Stimulated activated CD8-positive, alpha-beta memory T cell treated with anti-CD3 and anti-CD28 coated beads, Interleukin-4, amount 100 ng/mL, for 1 hour (primary cell): ENCODE measurements around the gene PREP.
"Not testable (repeated sequence)": the region's sequence is repeated elsewhere in the genome, so short reads cannot be mapped to it uniquely, and the experiment has no call there.

Experiments
- DNase-seq, 2 donors: peaks; one replicate each; pipeline ENCODE4 v3.0.0-alpha.2; 2020; ENCODE audit warnings: low read depth in 2 of 2, low spot score in 1 of 2

The PREP gene

GRCh38 chr6:105345506-105345905 is 57.4 kb downstream of the PREP start:
- no peak for DNase-seq

GRCh38 chr6:105344881-105345370 is 58.0 kb downstream of the PREP start:
- DNase-seq = no peak

GRCh38 chr6:105338350-105338983 is 64.4 kb downstream of the PREP start:
- not testable (repeated sequence) for DNase-seq

- no peak for DNase-seq
Measured at GRCh38 chr6:105336986-105337385, 65.9 kb downstream of the PREP start.

- DNase-seq = no peak
Measured at GRCh38 chr6:105332576-105332975, 70.3 kb downstream of the PREP start.

GRCh38 chr6:105331927-105332326 is 71.0 kb downstream of the PREP start:
- DNase-seq = no peak

GRCh38 chr6:105330913-105331312 is 72.0 kb downstream of the PREP start:
- DNase-seq = no peak

GRCh38 chr6:105330364-105330763 is 72.5 kb downstream of the PREP start:
- no peak for DNase-seq

GRCh38 chr6:105326833-105327770 is 75.8 kb downstream of the PREP start:
- DNase-seq = no peak

- DNase-seq = no peak
Measured at GRCh38 chr6:105326216-105326615, 76.7 kb downstream of the PREP start.

GRCh38 chr6:105324386-105324950 is 78.4 kb downstream of the PREP start:
- DNase-seq = no peak

GRCh38 chr6:105322499-105323225 is 80.2 kb downstream of the PREP start:
- DNase-seq = no peak

GRCh38 chr6:105321728-105322127 is 81.2 kb downstream of the PREP start:
- DNase-seq = no peak

GRCh38 chr6:105321207-105321606 is 81.7 kb downstream of the PREP start:
- DNase-seq = no peak

GRCh38 chr6:105320765-105321164 is 82.1 kb downstream of the PREP start:
- DNase-seq = no peak

- DNase-seq = no peak
Measured at GRCh38 chr6:105320271-105320670, 82.6 kb downstream of the PREP start.

- DNase-seq = no peak
Measured at GRCh38 chr6:105319331-105319730, 83.6 kb downstream of the PREP start.

- no peak for DNase-seq
Measured at GRCh38 chr6:105318660-105319059, 84.2 kb downstream of the PREP start.

GRCh38 chr6:105317607-105318533 is 85.0 kb downstream of the PREP start:
- DNase-seq = no peak

- DNase-seq = no peak
Measured at GRCh38 chr6:105313211-105313610, 89.7 kb downstream of the PREP start.
